ENCODE data around the gene PCDHA10. TPM values are rescaled to one million over a fixed set of nuclear protein-coding genes. Genes with fewer than 3 reads are reported as not detected.
"Not testable (repeated sequence)": the region's sequence is repeated elsewhere in the genome, so short reads cannot be mapped to it uniquely, and the experiment has no call there.

The PCDHA10 gene, protein sequence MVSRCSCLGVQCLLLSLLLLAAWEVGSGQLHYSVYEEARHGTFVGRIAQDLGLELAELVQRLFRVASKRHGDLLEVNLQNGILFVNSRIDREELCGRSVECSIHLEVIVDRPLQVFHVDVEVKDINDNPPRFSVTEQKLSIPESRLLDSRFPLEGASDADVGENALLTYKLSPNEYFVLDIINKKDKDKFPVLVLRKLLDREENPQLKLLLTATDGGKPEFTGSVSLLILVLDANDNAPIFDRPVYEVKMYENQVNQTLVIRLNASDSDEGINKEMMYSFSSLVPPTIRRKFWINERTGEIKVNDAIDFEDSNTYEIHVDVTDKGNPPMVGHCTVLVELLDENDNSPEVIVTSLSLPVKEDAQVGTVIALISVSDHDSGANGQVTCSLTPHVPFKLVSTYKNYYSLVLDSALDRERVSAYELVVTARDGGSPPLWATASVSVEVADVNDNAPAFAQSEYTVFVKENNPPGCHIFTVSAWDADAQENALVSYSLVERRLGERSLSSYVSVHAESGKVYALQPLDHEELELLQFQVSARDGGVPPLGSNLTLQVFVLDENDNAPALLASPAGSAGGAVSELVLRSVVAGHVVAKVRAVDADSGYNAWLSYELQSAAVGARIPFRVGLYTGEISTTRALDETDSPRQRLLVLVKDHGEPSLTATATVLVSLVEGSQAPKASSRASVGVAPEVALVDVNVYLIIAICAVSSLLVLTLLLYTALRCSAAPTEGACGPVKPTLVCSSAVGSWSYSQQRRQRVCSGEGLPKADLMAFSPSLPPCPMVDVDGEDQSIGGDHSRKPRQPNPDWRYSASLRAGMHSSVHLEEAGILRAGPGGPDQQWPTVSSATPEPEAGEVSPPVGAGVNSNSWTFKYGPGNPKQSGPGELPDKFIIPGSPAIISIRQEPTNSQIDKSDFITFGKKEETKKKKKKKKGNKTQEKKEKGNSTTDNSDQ
- 1 to 10 TPM in 3 of 7 donors, under 1 TPM in 4; 0.34 to 1.4 (median 0.60) TPM for total RNA-seq
- under 1 TPM in 2 of 3 donors, not detected in 1; 0.02 to 0.03 TPM for polyA plus RNA-seq
- long read RNA-seq, donor 1, result 0 reads
- long read RNA-seq, donor 2, result 0 reads

DNA sequence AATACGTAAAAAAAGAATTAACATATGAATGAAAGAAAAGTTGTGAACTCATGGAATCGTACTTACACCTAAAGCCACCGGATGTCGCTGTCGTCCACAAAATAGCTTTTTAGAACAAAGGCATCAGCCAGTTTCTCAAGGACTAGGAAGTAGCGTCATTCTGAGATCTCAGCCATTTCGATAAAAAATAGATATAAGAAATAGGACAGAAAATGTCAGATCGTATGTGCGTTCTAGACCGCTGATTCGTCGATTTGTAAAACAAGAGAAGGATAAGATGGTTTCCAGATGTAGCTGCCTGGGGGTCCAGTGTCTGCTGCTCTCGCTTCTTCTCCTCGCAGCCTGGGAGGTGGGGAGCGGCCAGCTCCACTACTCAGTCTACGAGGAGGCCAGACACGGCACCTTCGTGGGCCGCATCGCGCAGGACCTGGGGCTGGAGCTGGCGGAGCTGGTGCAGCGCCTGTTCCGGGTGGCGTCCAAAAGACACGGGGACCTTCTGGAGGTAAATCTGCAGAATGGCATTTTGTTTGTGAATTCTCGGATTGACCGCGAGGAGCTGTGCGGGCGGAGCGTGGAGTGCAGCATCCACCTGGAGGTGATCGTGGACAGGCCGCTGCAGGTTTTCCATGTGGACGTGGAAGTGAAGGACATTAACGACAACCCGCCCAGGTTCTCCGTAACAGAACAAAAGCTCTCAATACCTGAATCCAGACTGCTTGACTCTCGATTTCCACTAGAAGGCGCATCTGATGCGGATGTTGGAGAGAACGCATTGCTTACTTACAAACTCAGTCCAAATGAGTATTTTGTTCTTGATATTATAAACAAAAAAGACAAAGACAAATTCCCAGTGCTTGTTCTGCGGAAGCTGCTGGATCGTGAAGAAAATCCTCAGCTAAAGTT lies at the start of gene PCDHA10:
TSS of gene PCDHA10 (plus strand) at position 126 of the 903 bp plus-strand sequence. CDS start at position 278, 152 bp downstream.
- TF ChIP-seq, protein P1, sequence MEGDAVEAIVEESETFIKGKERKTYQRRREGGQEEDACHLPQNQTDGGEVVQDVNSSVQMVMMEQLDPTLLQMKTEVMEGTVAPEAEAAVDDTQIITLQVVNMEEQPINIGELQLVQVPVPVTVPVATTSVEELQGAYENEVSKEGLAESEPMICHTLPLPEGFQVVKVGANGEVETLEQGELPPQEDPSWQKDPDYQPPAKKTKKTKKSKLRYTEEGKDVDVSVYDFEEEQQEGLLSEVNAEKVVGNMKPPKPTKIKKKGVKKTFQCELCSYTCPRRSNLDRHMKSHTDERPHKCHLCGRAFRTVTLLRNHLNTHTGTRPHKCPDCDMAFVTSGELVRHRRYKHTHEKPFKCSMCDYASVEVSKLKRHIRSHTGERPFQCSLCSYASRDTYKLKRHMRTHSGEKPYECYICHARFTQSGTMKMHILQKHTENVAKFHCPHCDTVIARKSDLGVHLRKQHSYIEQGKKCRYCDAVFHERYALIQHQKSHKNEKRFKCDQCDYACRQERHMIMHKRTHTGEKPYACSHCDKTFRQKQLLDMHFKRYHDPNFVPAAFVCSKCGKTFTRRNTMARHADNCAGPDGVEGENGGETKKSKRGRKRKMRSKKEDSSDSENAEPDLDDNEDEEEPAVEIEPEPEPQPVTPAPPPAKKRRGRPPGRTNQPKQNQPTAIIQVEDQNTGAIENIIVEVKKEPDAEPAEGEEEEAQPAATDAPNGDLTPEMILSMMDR (IDR thresholded peaks at IDR 0.05 in 8 of 11, conservative IDR thresholded peaks at IDR 0.05 in 3 of 11), result peak in 1 of 11 experiments; percentile 25
- TF ChIP-seq POLR2A (IDR thresholded peaks at IDR 0.05) (no peak), POLR2AphosphoS5 (IDR thresholded peaks at IDR 0.05) (no peak)
- H3K27me3 ChIP-seq (replicated peaks in 1 of 7), result peaks cover 0 to 64% (median 6%) of the 10 kb centered on the region in 7 donors
- 24 to 37% (median 29%) methylated on average over 37 to 44 of the region's 44 CpGs; no CpG with 5 or more reads in 1 of the 5 donors for WGBS, 5 donors
- H3K9me3 ChIP-seq, result peaks cover 0 to 62% (median 37%) of the 10 kb centered on the region in 8 donors
- DNase-seq, result no peak
- no peaks in the 10 kb centered on the region for H3K36me3 ChIP-seq
- H3K27ac ChIP-seq, result no peak within 1 kb of the TSS
- intact Hi-C loops (cut with DNase I; ENCODE audit: low total_unique reads), result no loop called here
- no peaks in the 10 kb centered on the region for H3K4me1 ChIP-seq
- H3K4me3 ChIP-seq, result peak within 1 kb of the TSS in 2 of 8 donors; percentile 27 to 43

DNA sequence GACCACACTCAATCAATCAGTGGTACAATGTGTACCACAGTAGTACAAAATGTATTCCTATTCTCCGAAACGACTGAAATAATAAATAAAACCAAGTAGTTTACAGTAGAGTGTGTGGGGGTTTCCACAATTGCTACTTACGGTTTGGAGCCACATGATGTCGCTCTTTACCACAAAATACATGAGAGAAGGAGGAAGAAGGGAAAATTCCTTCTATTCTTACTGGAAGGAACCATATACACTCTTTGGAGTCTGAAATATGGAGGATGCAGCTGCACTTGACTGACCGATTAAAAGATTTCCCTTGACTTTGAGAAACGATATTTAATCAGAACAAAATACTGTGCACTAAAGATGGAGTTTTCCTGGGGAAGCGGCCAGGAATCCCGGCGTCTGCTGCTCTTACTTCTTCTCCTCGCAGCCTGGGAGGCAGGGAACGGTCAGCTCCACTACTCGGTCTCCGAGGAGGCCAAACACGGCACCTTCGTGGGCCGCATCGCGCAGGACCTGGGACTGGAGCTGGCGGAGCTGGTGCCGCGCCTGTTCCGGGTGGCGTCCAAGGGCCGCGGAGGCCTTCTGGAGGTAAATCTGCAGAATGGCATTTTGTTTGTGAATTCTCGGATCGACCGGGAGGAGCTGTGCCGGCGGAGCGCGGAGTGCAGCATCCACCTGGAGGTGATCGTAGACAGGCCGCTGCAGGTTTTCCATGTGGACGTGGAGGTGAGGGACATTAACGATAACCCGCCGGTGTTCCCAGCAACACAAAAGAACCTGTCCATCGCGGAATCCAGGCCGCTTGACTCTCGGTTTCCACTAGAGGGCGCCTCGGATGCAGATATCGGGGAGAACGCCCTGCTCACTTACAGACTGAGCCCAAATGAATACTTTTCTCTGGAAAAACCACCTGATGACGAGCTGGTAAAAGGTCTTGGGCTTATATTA lies 48.6 kb upstream of the PCDHA10 start, which contains the start of gene PCDHA4:
TSS of gene PCDHA4 (plus strand) at position 235 of the 942 bp plus-strand sequence.
- DNase-seq, result no peak
- peaks cover 0 to 95% (median 68%) of the 10 kb centered on the region in 8 donors for H3K9me3 ChIP-seq
- intact Hi-C loops (cut with DNase I; ENCODE audit: low total_unique reads), result no loop called here
- 19 to 26% (median 23%) methylated on average over 26 to 38 of the region's 47 CpGs for WGBS, 5 donors
- peaks cover 0 to 50% (median 0%) of the 10 kb centered on the region in 7 donors for H3K27me3 ChIP-seq (replicated peaks in 1 of 7)
- H3K4me3 ChIP-seq, result peak within 1 kb of the TSS in 5 of 8 donors; percentile 11 to 48 (median 25)
- H3K4me1 ChIP-seq, result no peaks in the 10 kb centered on the region
- no peaks in the 10 kb centered on the region for H3K36me3 ChIP-seq
- no peak for TF ChIP-seq POLR2A (IDR thresholded peaks at IDR 0.05)
- TF ChIP-seq, protein P1 (IDR thresholded peaks at IDR 0.05 in 8 of 11, conservative IDR thresholded peaks at IDR 0.05 in 3 of 11), result peak in 3 of 11 experiments; percentile 8 to 13 (median 10)
- H3K27ac ChIP-seq, result no peak within 1 kb of the TSS

DNA sequence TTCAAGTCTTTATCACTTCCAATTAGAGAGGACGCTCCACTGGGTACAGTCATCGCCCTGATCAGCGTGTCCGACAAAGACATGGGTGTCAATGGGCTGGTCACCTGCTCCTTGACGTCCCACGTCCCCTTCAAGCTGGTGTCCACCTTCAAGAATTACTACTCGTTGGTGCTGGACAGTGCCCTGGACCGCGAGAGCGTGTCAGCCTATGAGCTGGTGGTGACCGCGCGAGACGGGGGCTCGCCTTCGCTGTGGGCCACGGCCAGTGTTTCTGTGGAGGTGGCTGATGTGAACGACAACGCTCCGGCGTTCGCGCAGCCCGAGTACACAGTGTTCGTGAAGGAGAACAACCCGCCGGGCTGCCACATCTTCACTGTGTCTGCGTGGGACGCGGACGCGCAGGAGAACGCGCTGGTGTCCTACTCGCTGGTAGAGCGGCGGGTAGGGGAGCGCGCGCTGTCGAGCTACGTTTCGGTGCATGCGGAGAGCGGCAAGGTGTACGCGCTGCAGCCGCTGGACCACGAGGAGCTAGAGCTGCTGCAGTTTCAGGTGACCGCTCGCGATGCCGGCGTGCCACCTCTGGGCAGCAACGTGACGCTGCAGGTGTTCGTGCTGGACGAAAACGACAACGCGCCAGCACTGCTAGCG lies 47.3 kb upstream of the PCDHA10 start:
- H3K36me3 ChIP-seq; intact Hi-C loops (cut with DNase I; ENCODE audit: low total_unique reads); H3K4me1 ChIP-seq; H3K27ac ChIP-seq; H3K4me3 ChIP-seq; DNase-seq: not testable (repeated sequence)
- peaks cover 0 to 38% (median 0%) of the 10 kb centered on the region in 7 donors for H3K27me3 ChIP-seq (replicated peaks in 1 of 7)
- peaks cover 0 to 93% (median 61%) of the 10 kb centered on the region in 8 donors for H3K9me3 ChIP-seq
- 63 to 76% (median 71%) methylated on average over 56 to 62 of the region's 62 CpGs for WGBS, 5 donors
